IMR-90 (cell line): ENCODE data around the gene MCM5. TPM values are rescaled to one million over a fixed set of nuclear protein-coding genes. Genes with fewer than 3 reads are reported as not detected.

Experiments
- ATAC-seq: fragments of 200-7000 bp; cut with Tn5 transposase; 2 replicates; pipeline ENCODE4 v1.9.1; 2020; ENCODE audit warnings: low read depth, mild to moderate bottlenecking, moderate library complexity
- BruUV-seq: library from RNA; stranded (reverse); fragments of 400-500 nt; replicated peaks from 2 replicates; lab custom pipeline; 2021; lab: Mats Ljungman, UMichigan
- CTCF ChIA-PET: fragments of 300-600 bp; formaldehyde crosslinking; extraction: SDS; loops from one replicate; lab custom pipeline; 2021; ENCODE audit warnings: antibody characterized with exemption; lab: Yijun Ruan, JAX
- POLR2A ChIA-PET: fragments of 300-600 bp; sonication (Branson Sonifier 250); formaldehyde crosslinking; loops from one replicate; lab custom pipeline; 2022; ENCODE audit warnings: antibody characterized with exemption; ENCODE audit not compliant: unreplicated experiment; lab: Charles Lee
- DNase-seq: peaks from one replicate; pipeline ENCODE4 v3.0.0; 2013
- H2AFZ ChIP-seq: replicated peaks from 2 replicates; pipeline ENCODE3; 2013; ENCODE audit warnings: low read length, mild to moderate bottlenecking; ENCODE audit not compliant: poor library complexity
- H2AK5ac ChIP-seq: 2 replicates; pipeline ENCODE4 v1.6.1; 2013; ENCODE audit warnings: low read depth, low read length, inconsistent platforms
- H2AK9ac ChIP-seq: replicated peaks from 2 replicates; pipeline ENCODE3; 2013; ENCODE audit warnings: mild to moderate bottlenecking, low read depth, low read length, moderate library complexity; ENCODE audit not compliant: poor library complexity
- H2BK120ac ChIP-seq: 2 replicates; pipeline ENCODE4 v1.6.1; 2013; ENCODE audit warnings: low read depth, low read length, inconsistent platforms
- H2BK15ac ChIP-seq: 3 replicates; pipeline ENCODE4 v1.6.1; 2013; ENCODE audit warnings: low read depth, low read length, inconsistent platforms
- H2BK20ac ChIP-seq: 2 replicates; pipeline ENCODE4 v1.6.1; 2013; ENCODE audit warnings: low read depth, mild to moderate bottlenecking, inconsistent platforms, low read length, moderate library complexity
- H2BK5ac ChIP-seq: 2 replicates; pipeline ENCODE4 v1.6.1; 2013; ENCODE audit warnings: mild to moderate bottlenecking, low read depth, low read length, inconsistent platforms; ENCODE audit not compliant: poor library complexity, severe bottlenecking
- H3K14ac ChIP-seq: replicated peaks from 2 replicates; pipeline ENCODE4 v1.6.1; 2013; ENCODE audit warnings: low read depth, low read length, inconsistent platforms
- H3K18ac ChIP-seq: 2 replicates; pipeline ENCODE4 v1.6.1; 2013; ENCODE audit warnings: low read depth, low read length, control low read depth
- H3K23ac ChIP-seq: 2 replicates; pipeline ENCODE4 v1.6.1; 2013; ENCODE audit warnings: low read depth, low read length, inconsistent platforms
- H3K27ac ChIP-seq: 2 replicates; pipeline ENCODE4 v1.5.1; 2013; ENCODE audit warnings: mild to moderate bottlenecking, control low read depth, low read length; ENCODE audit not compliant: insufficient read depth
- H3K27me3 ChIP-seq: 2 replicates; pipeline ENCODE4 v1.6.1; 2013; ENCODE audit warnings: low read length; ENCODE audit not compliant: control insufficient read depth, insufficient read depth
- H3K36me3 ChIP-seq: 2 replicates; pipeline ENCODE4 v1.6.1; 2013; ENCODE audit warnings: low read length, mixed read lengths; ENCODE audit not compliant: control insufficient read depth, insufficient read depth
- H3K4ac ChIP-seq: 2 replicates; pipeline ENCODE4 v1.6.1; 2013; ENCODE audit warnings: low read depth, low read length, inconsistent platforms
- H3K4me1 ChIP-seq: 2 replicates; pipeline ENCODE4 v1.6.1; 2013; ENCODE audit warnings: low read length, mixed read lengths; ENCODE audit not compliant: control insufficient read depth, insufficient read depth
- H3K4me2 ChIP-seq: 2 replicates; pipeline ENCODE4 v1.6.1; 2013; ENCODE audit warnings: low read depth, mild to moderate bottlenecking, control low read depth, low read length, moderate library complexity
- H3K4me3 ChIP-seq: 2 replicates; pipeline ENCODE4 v1.5.1; 2013; ENCODE audit warnings: low read depth, mild to moderate bottlenecking, control low read depth, low read length, moderate library complexity; ENCODE audit not compliant: insufficient read depth
- H3K56ac ChIP-seq: 2 replicates; pipeline ENCODE4 v1.6.1; 2013; ENCODE audit warnings: low read length, inconsistent platforms; ENCODE audit not compliant: insufficient read depth; ENCODE audit errors: extremely low read depth
- H3K79me1 ChIP-seq, 2 experiments: 2 replicates each; pipeline ENCODE4 v1.6.1; 2013; ENCODE audit warnings: low read length in 2 of 2, inconsistent platforms in 1 of 2, low read depth in 1 of 2
- H3K9ac ChIP-seq: 2 replicates; pipeline ENCODE4 v1.6.1; 2013; ENCODE audit warnings: low read depth, low read length, control low read depth
- H3K9me1 ChIP-seq: 2 replicates; pipeline ENCODE4 v1.6.1; 2013; ENCODE audit warnings: low read length, inconsistent platforms; ENCODE audit not compliant: insufficient read depth
- H3K9me3 ChIP-seq: 2 replicates; pipeline ENCODE4 v1.6.1; 2013; ENCODE audit warnings: low read length; ENCODE audit not compliant: control insufficient read depth, insufficient read depth
- H4K20me1 ChIP-seq: 2 replicates; pipeline ENCODE4 v1.6.1; 2013; ENCODE audit warnings: low read length, inconsistent platforms; ENCODE audit not compliant: insufficient read depth
- H4K5ac ChIP-seq: 2 replicates; pipeline ENCODE4 v1.6.1; 2013; ENCODE audit warnings: mild to moderate bottlenecking, low read depth, low read length, control low read depth
- H4K8ac ChIP-seq, 2 experiments: 2 replicates each; pipeline ENCODE4 v1.6.1; 2013; ENCODE audit warnings: low read depth in 2 of 2, low read length in 2 of 2, control low read depth in 1 of 2, inconsistent platforms in 1 of 2
- H4K91ac ChIP-seq: 2 replicates; pipeline ENCODE4 v1.6.1; 2013; ENCODE audit warnings: low read depth, low read length, inconsistent platforms; ENCODE audit not compliant: insufficient read depth
- BHLHE40 ChIP-seq: fragments of 150-350 bp; IDR thresholded peaks from 2 replicates; pipeline ENCODE4 v1.6.1; 2016; ENCODE audit warnings: mild to moderate bottlenecking, low read depth, low read length
- CEBPB ChIP-seq: IDR thresholded peaks from 2 replicates; pipeline ENCODE4 v1.6.1; 2012; ENCODE audit warnings: low read depth, low read length, improper control_type of control experiment
- CHD1 ChIP-seq: IDR thresholded peaks from 2 replicates; pipeline ENCODE4 v1.6.1; 2012; ENCODE audit warnings: low read depth, low read length, improper control_type of control experiment
- FOS ChIP-seq: fragments of 150-350 bp; IDR thresholded peaks from 2 replicates; pipeline ENCODE4 v1.6.1; 2016; ENCODE audit warnings: low read depth, low read length
- MAFK ChIP-seq: IDR thresholded peaks from 2 replicates; pipeline ENCODE4 v1.6.1; 2012; ENCODE audit warnings: low read depth, low read length, improper control_type of control experiment
- MAZ ChIP-seq: IDR thresholded peaks from 2 replicates; pipeline ENCODE4 v1.6.1; 2012; ENCODE audit warnings: low read depth, mild to moderate bottlenecking, low read length, improper control_type of control experiment, moderate library complexity, borderline replicate concordance
- MXI1 ChIP-seq: IDR thresholded peaks from 2 replicates; pipeline ENCODE4 v1.6.1; 2012; ENCODE audit warnings: low read depth, mild to moderate bottlenecking, low read length, moderate library complexity, borderline replicate concordance
- NFE2L2 ChIP-seq: fragments of 150-350 bp; IDR thresholded peaks from 2 replicates; pipeline ENCODE4 v1.6.1; 2016; ENCODE audit warnings: low read depth, mild to moderate bottlenecking, low read length
- POLR2A ChIP-seq: IDR thresholded peaks from 2 replicates; pipeline ENCODE4 v1.6.1; 2012; ENCODE audit warnings: mild to moderate bottlenecking, low read depth, low read length
- RAD21 ChIP-seq: IDR thresholded peaks from 2 replicates; pipeline ENCODE4 v1.6.1; 2012; ENCODE audit warnings: low read length, improper control_type of control experiment
- RCOR1 ChIP-seq: IDR thresholded peaks from 2 replicates; pipeline ENCODE4 v1.6.1; 2012; ENCODE audit warnings: mild to moderate bottlenecking, low read length, improper control_type of control experiment; ENCODE audit not compliant: insufficient replicate concordance
- RFX5 ChIP-seq: IDR thresholded peaks from 2 replicates; pipeline ENCODE4 v1.8.0; 2012; ENCODE audit warnings: low read depth, mild to moderate bottlenecking, low read length, moderate library complexity
- SMC3 ChIP-seq: fragments of 150-350 bp; IDR thresholded peaks from 2 replicates; pipeline ENCODE4 v1.6.1; 2016; ENCODE audit warnings: low read depth, mild to moderate bottlenecking, antibody characterized with exemption, low read length, moderate library complexity
- WGBS, 2 experiments: methylation state at CpG; one replicate each; pipeline versions ENCODE4 v1.1.5 to v1.1.7; 2013; ENCODE audit warnings: missing lambda C conversion rate in 2 of 2; ENCODE audit not compliant: insufficient read length in 1 of 2; ENCODE audit errors: extremely low coverage in 2 of 2; 5-methylcytosine and 5-hydroxymethylcytosine counted together
- dilution Hi-C: fragments of 300-500 bp; cut with HindIII; formaldehyde crosslinking; loops from one replicate; pipeline ENCODE4 v1.14.3; 2018; ENCODE audit warnings: low sequenced_read_pairs; ENCODE audit not compliant: unreplicated experiment
- in situ Hi-C: fragments of 300-500 bp; cut with MboI; formaldehyde crosslinking; loops from 3 replicates; pipeline ENCODE4 v1.14.3; 2019; ENCODE audit warnings: low sequenced_read_pairs, inconsistent platforms, mixed read lengths
- intact Hi-C: fragments of 100-400 bp; cut with micrococcal nuclease; formaldehyde crosslinking; loops from 2 replicates; pipeline ENCODE4 v1.10.0; 2022
- polyA plus RNA-seq, 3 experiments: library from polyadenylated mRNA; depleted of rRNA; stranded (reverse); fragments of >200 nt; gene quantifications; 2 replicates each; pipeline ENCODE4 v1.2.3, GENCODE V29; 2012; ENCODE audit warnings: low replicate concordance in 1 of 3
- total RNA-seq: library from RNA; depleted of rRNA; stranded (reverse); fragments of >200 nt; gene quantifications from 2 replicates; pipeline ENCODE4 v1.2.3, GENCODE V29; 2012
- TF ChIP-seq, protein P1 (sequence below): fragments of 150-350 bp; IDR thresholded peaks from 2 replicates; pipeline ENCODE4 v1.6.1; 2017; ENCODE audit warnings: mild to moderate bottlenecking, antibody characterized with exemption, low read length, low read depth
- TF ChIP-seq, protein P2 (sequence below): fragments of 150-350 bp; IDR thresholded peaks from 2 replicates; pipeline ENCODE4 v1.6.1; 2016; ENCODE audit warnings: low read depth, mild to moderate bottlenecking, low read length, moderate library complexity, borderline replicate concordance
- TF ChIP-seq, protein P3 (sequence below): conservative IDR thresholded peaks from 2 replicates; pipeline ENCODE4 v1.5.1; 2012; ENCODE audit warnings: mild to moderate bottlenecking, low read depth, low read length, improper control_type of control experiment

Gene MCM5
- total and polyA plus RNA-seq, 2 of the 4 experiments (the other 2 are of a cell fraction) = 43.0 to 58.6 TPM

DNA sequence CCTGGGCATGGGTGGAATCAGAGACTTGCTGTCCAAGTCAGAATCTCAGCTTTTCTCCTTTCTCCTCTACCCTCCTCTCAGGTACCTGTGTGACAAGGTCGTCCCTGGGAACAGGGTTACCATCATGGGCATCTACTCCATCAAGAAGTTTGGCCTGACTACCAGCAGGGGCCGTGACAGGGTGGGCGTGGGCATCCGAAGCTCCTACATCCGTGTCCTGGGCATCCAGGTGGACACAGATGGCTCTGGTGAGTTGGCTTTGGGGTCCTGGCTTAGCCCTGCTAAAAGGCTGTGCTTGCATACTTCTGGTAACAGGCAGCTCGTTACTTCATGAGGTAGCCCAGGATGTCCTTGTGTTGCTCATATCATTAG lies 10.7 kb downstream of the MCM5 start:
- Histone ChIP-seq H3K9me3 (no peaks in the 10 kb centered on the region), H2AK9ac (no peak overlapping the region), H4K8ac (no peak overlapping the region), H3K36me3 (peaks cover 27% of the 10 kb centered on the region), H3K23ac (no peak overlapping the region), H3K56ac (no peak overlapping the region), H2BK15ac (no peak overlapping the region), H2AK5ac (no peak overlapping the region), H3K27me3 (no peaks in the 10 kb centered on the region), H4K20me1 (no peaks in the 10 kb centered on the region), H3K4ac (no peak overlapping the region), H2BK120ac (no peak overlapping the region), H3K18ac (no peak overlapping the region), H4K5ac (no peak overlapping the region), H2BK5ac (no peak overlapping the region), H3K14ac (no peak overlapping the region), H3K4me1 (no peaks in the 10 kb centered on the region), H2AFZ (no peak overlapping the region), H3K4me3 (no peak overlapping the region), H3K9me1 (no peaks in the 10 kb centered on the region), H3K4me2 (no peak overlapping the region), H3K27ac (no peak overlapping the region), H2BK20ac (no peak overlapping the region), H3K9ac (no peak overlapping the region), H3K79me1 (no peaks in the 10 kb centered on the region; a peak in 1 of 4 replicates), H4K91ac (no peak overlapping the region)
- CTCF ChIA-PET = no interaction called here
- 93% methylated on average over 6 of the region's 6 CpGs; no CpG with 5 or more reads in 1 of the 2 experiments for WGBS, 2 experiments
- in situ Hi-C loops = no loop called here
- dilution Hi-C loops = no loop called here
- intact Hi-C loops = no loop called here
- POLR2A ChIA-PET = no interaction called here
- TF ChIP-seq CHD1 = no peak
- TF ChIP-seq, protein P1, sequence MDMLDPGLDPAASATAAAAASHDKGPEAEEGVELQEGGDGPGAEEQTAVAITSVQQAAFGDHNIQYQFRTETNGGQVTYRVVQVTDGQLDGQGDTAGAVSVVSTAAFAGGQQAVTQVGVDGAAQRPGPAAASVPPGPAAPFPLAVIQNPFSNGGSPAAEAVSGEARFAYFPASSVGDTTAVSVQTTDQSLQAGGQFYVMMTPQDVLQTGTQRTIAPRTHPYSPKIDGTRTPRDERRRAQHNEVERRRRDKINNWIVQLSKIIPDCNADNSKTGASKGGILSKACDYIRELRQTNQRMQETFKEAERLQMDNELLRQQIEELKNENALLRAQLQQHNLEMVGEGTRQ = no peak
- TF ChIP-seq BHLHE40 = no peak
- TF ChIP-seq, protein P2, sequence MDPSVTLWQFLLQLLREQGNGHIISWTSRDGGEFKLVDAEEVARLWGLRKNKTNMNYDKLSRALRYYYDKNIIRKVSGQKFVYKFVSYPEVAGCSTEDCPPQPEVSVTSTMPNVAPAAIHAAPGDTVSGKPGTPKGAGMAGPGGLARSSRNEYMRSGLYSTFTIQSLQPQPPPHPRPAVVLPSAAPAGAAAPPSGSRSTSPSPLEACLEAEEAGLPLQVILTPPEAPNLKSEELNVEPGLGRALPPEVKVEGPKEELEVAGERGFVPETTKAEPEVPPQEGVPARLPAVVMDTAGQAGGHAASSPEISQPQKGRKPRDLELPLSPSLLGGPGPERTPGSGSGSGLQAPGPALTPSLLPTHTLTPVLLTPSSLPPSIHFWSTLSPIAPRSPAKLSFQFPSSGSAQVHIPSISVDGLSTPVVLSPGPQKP = no peak
- no peak for TF ChIP-seq RAD21
- no peak for TF ChIP-seq MAZ
- TF ChIP-seq SMC3 = no peak
- TF ChIP-seq RCOR1 = no peak
- no peak for TF ChIP-seq MAFK
- no peak for TF ChIP-seq RFX5
- TF ChIP-seq, protein P3, sequence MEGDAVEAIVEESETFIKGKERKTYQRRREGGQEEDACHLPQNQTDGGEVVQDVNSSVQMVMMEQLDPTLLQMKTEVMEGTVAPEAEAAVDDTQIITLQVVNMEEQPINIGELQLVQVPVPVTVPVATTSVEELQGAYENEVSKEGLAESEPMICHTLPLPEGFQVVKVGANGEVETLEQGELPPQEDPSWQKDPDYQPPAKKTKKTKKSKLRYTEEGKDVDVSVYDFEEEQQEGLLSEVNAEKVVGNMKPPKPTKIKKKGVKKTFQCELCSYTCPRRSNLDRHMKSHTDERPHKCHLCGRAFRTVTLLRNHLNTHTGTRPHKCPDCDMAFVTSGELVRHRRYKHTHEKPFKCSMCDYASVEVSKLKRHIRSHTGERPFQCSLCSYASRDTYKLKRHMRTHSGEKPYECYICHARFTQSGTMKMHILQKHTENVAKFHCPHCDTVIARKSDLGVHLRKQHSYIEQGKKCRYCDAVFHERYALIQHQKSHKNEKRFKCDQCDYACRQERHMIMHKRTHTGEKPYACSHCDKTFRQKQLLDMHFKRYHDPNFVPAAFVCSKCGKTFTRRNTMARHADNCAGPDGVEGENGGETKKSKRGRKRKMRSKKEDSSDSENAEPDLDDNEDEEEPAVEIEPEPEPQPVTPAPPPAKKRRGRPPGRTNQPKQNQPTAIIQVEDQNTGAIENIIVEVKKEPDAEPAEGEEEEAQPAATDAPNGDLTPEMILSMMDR = no peak
- no peak for TF ChIP-seq FOS
- TF ChIP-seq POLR2A = no peak
- TF ChIP-seq MXI1 = no peak
- no peak for TF ChIP-seq NFE2L2
- TF ChIP-seq CEBPB = no peak
- DNase-seq = no peak
- no TSS peak for BruUV-seq
- ATAC-seq = no peak
